Measurements from ENCODE around the gene SIAH1.

SIAH1 gene

DNA sequence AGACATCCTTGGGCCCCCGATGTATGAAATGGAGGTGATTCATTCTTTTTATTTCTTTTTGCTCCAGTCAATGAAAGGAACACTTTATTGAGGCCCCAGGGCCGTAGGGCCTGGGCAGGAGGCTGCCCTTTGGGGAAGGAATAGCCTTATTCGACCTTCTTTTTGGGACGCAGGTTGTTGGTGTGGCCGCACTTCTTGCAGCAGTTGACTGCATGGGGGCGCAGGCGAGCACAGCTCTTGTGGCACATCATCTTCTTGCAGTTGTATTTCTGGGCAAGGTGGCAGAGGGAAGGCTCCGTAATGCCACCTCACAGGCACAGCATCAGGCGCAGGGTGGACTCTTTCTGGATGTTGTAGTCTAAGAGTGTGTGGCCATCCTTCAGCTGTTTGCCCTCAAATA is 50.9 kb downstream of the SIAH1 start:
- Histone ChIP-seq H3K27ac (ENCODE audit: low read length, poor library complexity, severe bottlenecking) (no peak overlapping the region), H3K9me3 (ENCODE audit: control insufficient read depth, low read length) (no peaks in the 10 kb centered on the region), H3K23ac (ENCODE audit: low read length in 2 of 2) (no peak overlapping the region), H3K9ac (ENCODE audit: low read length) (no peak overlapping the region), H2BK15ac (ENCODE audit: low read depth, poor library complexity, severe bottlenecking) (no peak overlapping the region), H3K4ac (ENCODE audit: low read depth in 1 of 2, low read length in 2 of 2) (no peak overlapping the region), H3K4me3 (ENCODE audit: insufficient read depth in 1 of 2, low read depth in 1 of 2, low read length in 2 of 2) (no peak overlapping the region), H3K79me1 (replicated peaks; ENCODE audit: low read length, poor library complexity, severe bottlenecking) (peaks cover 16% of the 10 kb centered on the region), H4K91ac (ENCODE audit: low read length) (peak overlapping the region; percentile 35), H4K8ac (ENCODE audit: low read length) (no peak overlapping the region), H3K27me3 (ENCODE audit: control insufficient read depth in 1 of 2, insufficient read depth in 1 of 2, low read length in 2 of 2) (no peaks in the 10 kb centered on the region), H2AK5ac (ENCODE audit: low read length, severe bottlenecking) (no peak overlapping the region), H3K4me2 (ENCODE audit: low read length, poor library complexity, severe bottlenecking) (no peak overlapping the region), H3K14ac (ENCODE audit: low read length in 2 of 2) (no peak overlapping the region), H2BK12ac (ENCODE audit: low read length in 2 of 2) (peak overlapping the region in 1 of 2 experiments; percentile 10), H2AFZ (ENCODE audit: low read depth, low read length) (no peak overlapping the region), H2BK5ac (ENCODE audit: low read depth, low read length, poor library complexity, severe bottlenecking) (no peak overlapping the region), H3K18ac (ENCODE audit: low read depth in 1 of 2, low read length in 2 of 2) (no peak overlapping the region), H3K4me1 (ENCODE audit: control insufficient read depth, insufficient read depth, low read depth, low read length) (peaks cover 3% of the 10 kb centered on the region), H2BK120ac (ENCODE audit: low read depth, low read length) (no peak overlapping the region), H3K36me3 (ENCODE audit: control insufficient read depth in 1 of 2, insufficient read depth in 2 of 2, low read depth in 1 of 2, low read length in 2 of 2) (peaks cover 12 to 51% of the 10 kb centered on the region in 2 experiments)
- 96% methylated on average over 9 of the region's 9 CpGs for WGBS
- no peak for DNase-seq

DNA sequence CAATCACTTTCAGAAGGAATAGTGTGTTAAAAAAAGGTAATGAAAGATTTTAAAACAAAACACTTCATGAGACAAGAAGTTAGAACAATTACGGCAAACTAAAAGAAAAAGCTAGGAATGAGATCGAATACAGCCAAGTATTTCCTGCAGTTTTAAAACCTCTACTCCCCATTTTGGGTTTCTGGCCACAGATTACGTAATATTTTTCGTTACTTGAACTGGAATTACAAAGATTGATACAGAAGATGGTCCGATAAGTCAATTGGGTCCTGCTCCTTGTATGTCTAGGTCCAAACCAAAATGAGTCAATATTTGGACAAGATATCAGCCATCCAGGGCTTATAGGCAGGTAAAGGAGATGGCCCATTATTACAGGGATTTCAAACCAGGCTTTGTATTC is 52.2 kb downstream of the SIAH1 start:
- H3K4me1 ChIP-seq (ENCODE audit: control insufficient read depth, insufficient read depth, low read depth, low read length) = peaks cover 3% of the 10 kb centered on the region
- no peak overlapping the region for H2AFZ ChIP-seq (ENCODE audit: low read depth, low read length)
- H2AK5ac ChIP-seq (ENCODE audit: low read length, severe bottlenecking) = no peak overlapping the region
- no peak for DNase-seq
- H3K27ac ChIP-seq (ENCODE audit: low read length, poor library complexity, severe bottlenecking) = no peak overlapping the region
- no peak overlapping the region for H2BK120ac ChIP-seq (ENCODE audit: low read depth, low read length)
- no peaks in the 10 kb centered on the region for H3K27me3 ChIP-seq (ENCODE audit: control insufficient read depth in 1 of 2, insufficient read depth in 1 of 2, low read length in 2 of 2)
- no peak overlapping the region for H3K4me2 ChIP-seq (ENCODE audit: low read length, poor library complexity, severe bottlenecking)
- no peak overlapping the region for H3K23ac ChIP-seq (ENCODE audit: low read length in 2 of 2)
- no peak overlapping the region for H3K18ac ChIP-seq (ENCODE audit: low read depth in 1 of 2, low read length in 2 of 2)
- peaks cover 9 to 48% of the 10 kb centered on the region in 2 experiments for H3K36me3 ChIP-seq (ENCODE audit: control insufficient read depth in 1 of 2, insufficient read depth in 2 of 2, low read depth in 1 of 2, low read length in 2 of 2)
- no peak overlapping the region for H4K8ac ChIP-seq (ENCODE audit: low read length)
- H3K14ac ChIP-seq (ENCODE audit: low read length in 2 of 2) = no peak overlapping the region
- H2BK5ac ChIP-seq (ENCODE audit: low read depth, low read length, poor library complexity, severe bottlenecking) = no peak overlapping the region
- H3K4me3 ChIP-seq (ENCODE audit: insufficient read depth in 1 of 2, low read depth in 1 of 2, low read length in 2 of 2) = no peak overlapping the region
- H3K79me1 ChIP-seq (replicated peaks; ENCODE audit: low read length, poor library complexity, severe bottlenecking) = peaks cover 10% of the 10 kb centered on the region
- H2BK12ac ChIP-seq (ENCODE audit: low read length in 2 of 2) = no peak overlapping the region
- WGBS = 94% methylated on average over 5 of the region's 5 CpGs
- no peak overlapping the region for H2BK15ac ChIP-seq (ENCODE audit: low read depth, poor library complexity, severe bottlenecking)
- H3K4ac ChIP-seq (ENCODE audit: low read depth in 1 of 2, low read length in 2 of 2) = no peak overlapping the region
- no peak overlapping the region for H3K9ac ChIP-seq (ENCODE audit: low read length)
- H4K91ac ChIP-seq (ENCODE audit: low read length) = no peak overlapping the region
- H3K9me3 ChIP-seq (ENCODE audit: control insufficient read depth, low read length) = no peaks in the 10 kb centered on the region

DNA sequence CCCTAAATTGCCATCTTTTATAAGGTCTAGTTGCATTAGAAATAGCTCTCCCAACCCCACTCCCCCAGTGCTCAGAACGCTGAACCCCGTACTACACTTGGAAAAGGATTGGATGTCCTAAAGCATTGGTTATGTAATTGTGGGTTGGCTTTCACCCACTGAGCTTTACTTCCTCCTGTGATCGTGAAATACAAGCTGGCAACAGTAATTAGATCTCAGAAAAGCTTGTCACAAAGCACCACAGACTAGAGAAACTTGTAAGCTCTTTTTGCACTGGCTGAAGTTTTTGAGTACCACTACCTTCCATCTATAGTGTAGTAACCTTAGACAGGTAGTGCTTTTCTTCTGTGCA is 54.4 kb downstream of the SIAH1 start:
- H2AK5ac ChIP-seq (ENCODE audit: low read length, severe bottlenecking) = no peak overlapping the region
- no peak overlapping the region for H3K4me3 ChIP-seq (ENCODE audit: insufficient read depth in 1 of 2, low read depth in 1 of 2, low read length in 2 of 2)
- H3K23ac ChIP-seq (ENCODE audit: low read length in 2 of 2) = no peak overlapping the region
- peaks cover 6% of the 10 kb centered on the region for H3K79me1 ChIP-seq (replicated peaks; ENCODE audit: low read length, poor library complexity, severe bottlenecking)
- H2BK15ac ChIP-seq (ENCODE audit: low read depth, poor library complexity, severe bottlenecking) = no peak overlapping the region
- no peak overlapping the region for H3K4ac ChIP-seq (ENCODE audit: low read depth in 1 of 2, low read length in 2 of 2)
- H3K36me3 ChIP-seq (ENCODE audit: control insufficient read depth in 1 of 2, insufficient read depth in 2 of 2, low read depth in 1 of 2, low read length in 2 of 2) = peaks cover 9 to 32% of the 10 kb centered on the region in 2 experiments
- no peak overlapping the region for H3K14ac ChIP-seq (ENCODE audit: low read length in 2 of 2)
- no peak overlapping the region for H3K9ac ChIP-seq (ENCODE audit: low read length)
- H2BK120ac ChIP-seq (ENCODE audit: low read depth, low read length) = no peak overlapping the region
- H3K18ac ChIP-seq (ENCODE audit: low read depth in 1 of 2, low read length in 2 of 2) = no peak overlapping the region
- no peaks in the 10 kb centered on the region for H3K27me3 ChIP-seq (ENCODE audit: control insufficient read depth in 1 of 2, insufficient read depth in 1 of 2, low read length in 2 of 2)
- no peak overlapping the region for H2AFZ ChIP-seq (ENCODE audit: low read depth, low read length)
- H4K91ac ChIP-seq (ENCODE audit: low read length) = no peak overlapping the region
- no peak overlapping the region for H4K8ac ChIP-seq (ENCODE audit: low read length)
- WGBS = 100% methylated on average over 2 of the region's 3 CpGs
- no peaks in the 10 kb centered on the region for H3K9me3 ChIP-seq (ENCODE audit: control insufficient read depth, low read length)
- no peak for DNase-seq
- H3K4me2 ChIP-seq (ENCODE audit: low read length, poor library complexity, severe bottlenecking) = no peak overlapping the region
- H2BK5ac ChIP-seq (ENCODE audit: low read depth, low read length, poor library complexity, severe bottlenecking) = no peak overlapping the region
- H2BK12ac ChIP-seq (ENCODE audit: low read length in 2 of 2) = no peak overlapping the region
- H3K27ac ChIP-seq (ENCODE audit: low read length, poor library complexity, severe bottlenecking) = no peak overlapping the region
- H3K4me1 ChIP-seq (ENCODE audit: control insufficient read depth, insufficient read depth, low read depth, low read length) = peaks cover 2% of the 10 kb centered on the region

DNA sequence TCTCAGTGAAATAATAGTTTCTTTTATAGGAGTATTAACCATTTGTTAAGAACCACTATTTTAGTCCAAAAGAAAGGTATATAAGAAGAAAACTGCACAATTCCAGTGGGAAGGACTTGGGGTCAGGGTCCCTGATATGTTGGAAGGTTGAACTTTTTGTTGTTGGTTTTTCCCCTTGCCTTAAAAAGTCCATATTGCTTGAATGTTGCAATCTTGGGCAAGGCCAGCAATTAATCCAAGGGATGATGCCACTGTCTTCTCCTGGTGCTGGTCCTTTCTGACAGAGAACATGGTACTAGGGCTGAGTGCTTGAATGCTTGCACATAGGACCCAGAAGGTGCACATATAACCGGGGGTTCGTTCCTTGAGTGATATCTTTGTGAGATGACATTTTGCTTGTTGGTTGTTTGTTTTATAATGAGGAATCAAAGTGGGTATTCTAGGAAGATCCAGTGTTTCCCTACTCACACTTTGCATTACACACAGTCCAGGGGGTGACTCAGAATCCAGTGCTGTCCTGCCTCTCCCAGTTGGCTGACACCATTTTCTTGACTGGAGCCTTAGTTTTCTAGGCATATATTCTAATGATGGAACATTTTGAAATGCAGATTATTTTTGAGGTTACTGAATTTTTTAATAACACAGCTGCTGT is 54.9 kb downstream of the SIAH1 start:
- peaks cover 2% of the 10 kb centered on the region for H3K4me1 ChIP-seq (ENCODE audit: control insufficient read depth, insufficient read depth, low read depth, low read length)
- H3K36me3 ChIP-seq (ENCODE audit: control insufficient read depth in 1 of 2, insufficient read depth in 2 of 2, low read depth in 1 of 2, low read length in 2 of 2) = peaks cover 9 to 30% of the 10 kb centered on the region in 2 experiments
- no CpG with 5 or more reads among the region's 2 CpGs for WGBS
- no peak overlapping the region for H2BK5ac ChIP-seq (ENCODE audit: low read depth, low read length, poor library complexity, severe bottlenecking)
- no peak overlapping the region for H4K8ac ChIP-seq (ENCODE audit: low read length)
- no peak overlapping the region for H4K91ac ChIP-seq (ENCODE audit: low read length)
- H3K14ac ChIP-seq (ENCODE audit: low read length in 2 of 2) = no peak overlapping the region
- H2BK12ac ChIP-seq (ENCODE audit: low read length in 2 of 2) = no peak overlapping the region
- H3K9me3 ChIP-seq (ENCODE audit: control insufficient read depth, low read length) = no peaks in the 10 kb centered on the region
- H3K9ac ChIP-seq (ENCODE audit: low read length) = no peak overlapping the region
- DNase-seq = no peak
- H3K27ac ChIP-seq (ENCODE audit: low read length, poor library complexity, severe bottlenecking) = no peak overlapping the region
- H3K4me2 ChIP-seq (ENCODE audit: low read length, poor library complexity, severe bottlenecking) = no peak overlapping the region
- H2BK15ac ChIP-seq (ENCODE audit: low read depth, poor library complexity, severe bottlenecking) = no peak overlapping the region
- H2AFZ ChIP-seq (ENCODE audit: low read depth, low read length) = no peak overlapping the region
- no peak overlapping the region for H3K18ac ChIP-seq (ENCODE audit: low read depth in 1 of 2, low read length in 2 of 2)
- H3K27me3 ChIP-seq (ENCODE audit: control insufficient read depth in 1 of 2, insufficient read depth in 1 of 2, low read length in 2 of 2) = no peaks in the 10 kb centered on the region
- no peak overlapping the region for H3K23ac ChIP-seq (ENCODE audit: low read length in 2 of 2)
- H2AK5ac ChIP-seq (ENCODE audit: low read length, severe bottlenecking) = no peak overlapping the region
- no peak overlapping the region for H3K4me3 ChIP-seq (ENCODE audit: insufficient read depth in 1 of 2, low read depth in 1 of 2, low read length in 2 of 2)
- H2BK120ac ChIP-seq (ENCODE audit: low read depth, low read length) = no peak overlapping the region
- H3K4ac ChIP-seq (ENCODE audit: low read depth in 1 of 2, low read length in 2 of 2) = no peak overlapping the region
- peaks cover 6% of the 10 kb centered on the region for H3K79me1 ChIP-seq (replicated peaks; ENCODE audit: low read length, poor library complexity, severe bottlenecking)
